ENCODE data around the gene MORN1. TPM values are rescaled to one million over a fixed set of nuclear protein-coding genes. Genes with fewer than 3 reads are reported as not detected.

MORN1 gene
- total RNA-seq, 1 donor from 2014 or later, result 24.3 TPM

DNA sequence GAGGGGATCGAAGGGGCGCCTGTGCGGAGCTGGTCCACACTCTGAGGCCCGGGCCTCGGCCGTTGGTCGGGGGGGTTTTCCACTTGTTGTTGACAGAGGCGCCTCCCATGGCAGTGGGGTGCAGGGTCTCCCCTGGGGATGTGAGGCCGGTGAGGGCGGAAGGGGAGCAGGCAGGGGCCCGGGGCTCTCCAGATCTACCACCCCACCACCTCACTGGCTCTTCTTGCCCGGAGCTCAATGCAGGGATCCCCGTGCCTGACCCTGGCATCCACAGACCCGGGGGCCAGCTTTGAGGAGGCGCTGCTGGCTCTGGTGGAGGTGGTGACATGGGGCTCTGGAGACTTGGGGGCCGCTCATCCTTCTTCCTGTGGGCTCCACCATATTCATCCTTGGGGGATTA, 28.1 kb upstream of the MORN1 start:
- peaks cover 16% of the 10 kb centered on the region for H3K4me1 Mint-ChIP-seq
- peaks cover 59% of the 10 kb centered on the region for H3K27me3 Mint-ChIP-seq (ENCODE audit: low read depth)
- H3K9me3 Mint-ChIP-seq, result peaks cover 8% of the 10 kb centered on the region
- H3K36me3 Mint-ChIP-seq, result no peaks in the 10 kb centered on the region
- TF ChIP-seq, protein P1, sequence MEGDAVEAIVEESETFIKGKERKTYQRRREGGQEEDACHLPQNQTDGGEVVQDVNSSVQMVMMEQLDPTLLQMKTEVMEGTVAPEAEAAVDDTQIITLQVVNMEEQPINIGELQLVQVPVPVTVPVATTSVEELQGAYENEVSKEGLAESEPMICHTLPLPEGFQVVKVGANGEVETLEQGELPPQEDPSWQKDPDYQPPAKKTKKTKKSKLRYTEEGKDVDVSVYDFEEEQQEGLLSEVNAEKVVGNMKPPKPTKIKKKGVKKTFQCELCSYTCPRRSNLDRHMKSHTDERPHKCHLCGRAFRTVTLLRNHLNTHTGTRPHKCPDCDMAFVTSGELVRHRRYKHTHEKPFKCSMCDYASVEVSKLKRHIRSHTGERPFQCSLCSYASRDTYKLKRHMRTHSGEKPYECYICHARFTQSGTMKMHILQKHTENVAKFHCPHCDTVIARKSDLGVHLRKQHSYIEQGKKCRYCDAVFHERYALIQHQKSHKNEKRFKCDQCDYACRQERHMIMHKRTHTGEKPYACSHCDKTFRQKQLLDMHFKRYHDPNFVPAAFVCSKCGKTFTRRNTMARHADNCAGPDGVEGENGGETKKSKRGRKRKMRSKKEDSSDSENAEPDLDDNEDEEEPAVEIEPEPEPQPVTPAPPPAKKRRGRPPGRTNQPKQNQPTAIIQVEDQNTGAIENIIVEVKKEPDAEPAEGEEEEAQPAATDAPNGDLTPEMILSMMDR (IDR thresholded peaks at IDR 0.05; ENCODE audit: unreplicated experiment), result no peak
- no peak for DNase-seq (ENCODE audit: low spot score in 2 of 2, unreplicated experiment in 2 of 2)
- H3K4me3 Mint-ChIP-seq, result no peak overlapping the region
- no peak overlapping the region for H3K27ac Mint-ChIP-seq

DNA sequence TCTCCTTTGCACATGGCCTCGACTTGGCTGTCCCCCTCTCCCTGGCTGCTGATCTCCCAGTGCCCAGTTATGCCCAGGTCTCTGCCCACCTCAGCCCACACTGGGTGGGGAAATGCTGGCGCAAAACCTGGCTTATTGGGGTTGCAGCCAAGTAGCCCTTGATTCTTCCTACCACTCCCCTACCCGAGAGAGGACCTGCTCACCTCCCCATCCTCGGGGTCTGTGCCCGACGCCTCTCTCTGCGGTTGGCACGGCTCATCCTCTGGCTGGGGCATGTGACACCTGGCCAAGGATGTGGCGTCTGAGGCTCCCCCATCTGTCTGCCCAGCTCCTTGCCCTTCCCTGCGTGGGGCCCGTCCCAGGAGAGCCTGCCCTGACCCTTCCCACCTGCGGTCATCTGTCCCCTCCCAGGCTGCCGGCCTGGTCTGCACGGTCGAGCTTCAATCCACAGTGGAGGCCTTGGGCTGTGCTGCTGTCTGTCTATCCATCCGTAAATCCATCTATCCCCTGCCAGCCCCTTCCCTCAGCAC, 27.5 kb upstream of the MORN1 start:
- Mint-ChIP-seq H3K4me1 (peaks cover 22% of the 10 kb centered on the region), H3K9me3 (peaks cover 8% of the 10 kb centered on the region), H3K27ac (no peak overlapping the region), H3K27me3 (ENCODE audit: low read depth) (peaks cover 60% of the 10 kb centered on the region), H3K4me3 (no peak overlapping the region), H3K36me3 (no peaks in the 10 kb centered on the region)
- TF ChIP-seq, protein P1 (IDR thresholded peaks at IDR 0.05; ENCODE audit: unreplicated experiment), result no peak
- no peak for DNase-seq (ENCODE audit: low spot score in 2 of 2, unreplicated experiment in 2 of 2)

DNA sequence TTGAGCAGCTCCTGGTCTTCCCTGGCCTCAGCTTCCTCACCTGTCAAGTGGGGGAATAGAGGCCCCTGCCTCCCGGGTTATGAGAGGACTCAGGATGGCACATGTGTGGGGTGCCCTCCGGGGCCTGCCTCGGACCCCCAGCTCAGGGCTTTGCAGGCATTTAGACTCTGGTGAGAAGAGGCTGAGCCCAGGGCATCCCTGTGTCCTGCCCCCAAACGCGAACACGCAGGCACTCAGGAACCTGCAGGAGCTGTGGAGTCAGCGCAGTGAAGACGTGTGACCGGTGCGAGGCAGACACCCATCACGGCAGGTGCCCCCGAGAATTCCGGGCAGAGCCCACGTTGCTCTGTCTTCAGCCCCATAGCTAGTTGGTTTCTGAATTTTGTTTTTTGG, 26.5 kb upstream of the MORN1 start:
- no peak for DNase-seq (ENCODE audit: low spot score in 2 of 2, unreplicated experiment in 2 of 2)
- Mint-ChIP-seq H3K27me3 (ENCODE audit: low read depth) (peaks cover 51% of the 10 kb centered on the region), H3K36me3 (no peaks in the 10 kb centered on the region), H3K27ac (no peak overlapping the region), H3K9me3 (peaks cover 6% of the 10 kb centered on the region), H3K4me3 (no peak overlapping the region), H3K4me1 (peaks cover 23% of the 10 kb centered on the region)
- TF ChIP-seq, protein P1 (IDR thresholded peaks at IDR 0.05; ENCODE audit: unreplicated experiment), result no peak

DNA sequence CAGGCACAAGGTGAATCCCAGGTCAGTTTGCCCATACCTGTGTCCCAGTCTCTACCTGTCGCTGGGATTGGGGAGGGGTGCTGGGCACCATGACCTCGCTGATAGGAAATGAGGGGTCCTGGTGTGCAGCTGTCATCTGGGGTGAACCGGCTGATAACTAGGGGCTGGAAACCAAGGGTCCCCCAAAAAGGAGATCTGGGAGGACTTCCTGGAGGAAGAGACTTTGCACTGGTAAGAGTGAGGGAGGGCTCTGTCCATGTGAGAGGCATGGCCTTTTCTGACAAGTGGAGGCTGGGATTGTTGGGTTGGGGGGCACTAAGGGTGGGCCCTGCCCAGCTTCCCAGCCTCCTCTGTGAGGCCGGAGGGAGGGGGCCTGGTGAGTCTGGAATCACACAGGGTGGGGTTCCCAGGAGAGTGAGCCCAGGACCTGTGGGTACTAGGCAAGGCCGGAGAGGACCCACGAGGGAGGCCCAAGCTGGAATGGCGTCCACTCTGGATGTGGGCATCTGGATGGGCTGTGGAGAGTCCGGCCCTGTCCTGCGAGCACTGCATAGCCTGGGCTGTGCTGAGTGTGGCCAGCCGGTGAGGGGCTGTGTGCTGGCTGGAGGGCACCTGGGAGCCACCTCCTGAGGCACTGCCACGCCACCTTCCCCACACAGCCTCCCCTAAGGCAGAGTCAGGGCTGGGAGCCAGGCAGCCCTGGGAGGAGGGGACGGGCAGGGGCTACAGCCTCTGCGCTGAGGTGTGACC, 25.9 kb upstream of the MORN1 start:
- H3K4me1 Mint-ChIP-seq, result peaks cover 23% of the 10 kb centered on the region
- no peak overlapping the region for H3K4me3 Mint-ChIP-seq
- no peaks in the 10 kb centered on the region for H3K36me3 Mint-ChIP-seq
- H3K27ac Mint-ChIP-seq, result no peak overlapping the region
- no peak for DNase-seq (ENCODE audit: low spot score in 2 of 2, unreplicated experiment in 2 of 2)
- TF ChIP-seq, protein P1 (IDR thresholded peaks at IDR 0.05; ENCODE audit: unreplicated experiment), result no peak
- peaks cover 1% of the 10 kb centered on the region for H3K9me3 Mint-ChIP-seq
- H3K27me3 Mint-ChIP-seq (ENCODE audit: low read depth), result peaks cover 46% of the 10 kb centered on the region

DNA sequence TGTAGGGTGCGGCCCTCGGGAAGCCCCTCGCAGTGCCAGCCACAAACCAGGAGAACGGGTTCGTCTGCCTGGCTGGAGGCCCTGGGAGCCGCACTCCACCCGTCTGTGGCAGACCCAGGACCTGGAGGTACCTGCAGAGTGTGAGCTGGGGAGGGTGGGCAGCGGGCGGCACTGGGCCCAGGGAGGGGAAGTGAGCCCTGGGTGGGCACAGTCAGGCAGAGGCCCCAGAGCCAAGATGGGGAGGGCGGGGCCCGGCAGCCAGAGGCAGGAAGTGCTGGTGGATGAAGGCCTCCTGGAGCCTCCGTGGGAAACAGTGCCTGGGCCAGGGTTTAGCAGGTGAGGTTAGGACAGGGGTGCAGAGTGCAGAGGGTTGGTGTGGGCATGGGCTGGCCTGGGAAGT, 25.0 kb upstream of the MORN1 start:
- peak in 1 of 2 experiments; percentile 55 for DNase-seq (ENCODE audit: low spot score in 2 of 2, unreplicated experiment in 2 of 2)
- Mint-ChIP-seq H3K4me3 (no peak overlapping the region), H3K4me1 (peaks cover 26% of the 10 kb centered on the region), H3K9me3 (no peaks in the 10 kb centered on the region), H3K36me3 (no peaks in the 10 kb centered on the region), H3K27ac (peak overlapping the region; percentile 59), H3K27me3 (ENCODE audit: low read depth) (peaks cover 39% of the 10 kb centered on the region)
- TF ChIP-seq, protein P1 (IDR thresholded peaks at IDR 0.05; ENCODE audit: unreplicated experiment), result no peak

Data from mesothelial cell of epicardium (in vitro differentiated cells).